GM12873 (cell line): Measurements from ENCODE around the gene DHRS7B.

Experiments
- CTCF ChIP-seq: IDR thresholded peaks from 2 replicates; pipeline ENCODE4 v1.5.1; 2012; ENCODE audit warnings: low read depth, mild to moderate bottlenecking, moderate library complexity, low read length, control low read depth; ENCODE audit not compliant: insufficient read depth; ENCODE audit errors: missing control alignments

Gene DHRS7B

GRCh38 chr17:21177401-21177800 is 50.6 kb downstream of the DHRS7B start:
- TF ChIP-seq CTCF, result no peak

DNA sequence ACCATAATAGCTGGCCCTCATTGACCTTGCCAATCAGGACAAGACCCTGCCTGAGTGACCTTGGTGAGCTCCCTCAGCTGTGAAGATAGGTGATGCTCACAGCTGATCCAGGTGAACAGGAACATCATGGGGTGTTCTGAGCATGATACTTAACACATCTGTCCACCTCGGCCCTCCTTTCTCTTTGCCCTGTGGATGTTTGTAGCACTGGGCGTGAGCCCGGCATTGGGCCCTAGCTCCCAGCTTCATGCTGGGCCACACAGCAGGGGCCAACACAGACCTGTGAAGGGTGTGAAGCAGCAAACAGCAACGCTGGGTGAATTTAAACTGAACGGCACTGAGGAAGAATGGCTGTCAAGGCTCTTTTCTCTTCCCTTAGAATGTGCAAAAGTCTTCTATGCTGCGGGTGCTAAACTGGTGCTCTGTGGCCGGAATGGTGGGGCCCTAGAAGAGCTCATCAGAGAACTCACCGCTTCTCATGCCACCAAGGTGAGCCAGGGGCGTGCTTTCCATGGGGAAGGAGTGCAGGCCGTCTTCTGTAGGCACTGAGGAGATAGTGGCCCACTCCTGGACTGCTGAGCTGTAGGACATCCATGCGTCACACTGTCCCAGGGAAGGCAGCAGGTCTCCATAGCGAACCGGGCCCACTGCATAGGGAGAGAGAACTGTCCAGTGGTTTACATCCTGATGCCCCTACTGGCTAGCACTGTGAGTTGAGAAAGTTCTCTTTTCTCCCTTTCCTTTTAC is 51.3 kb downstream of the DHRS7B start:
- TF ChIP-seq CTCF, result no peak

DNA sequence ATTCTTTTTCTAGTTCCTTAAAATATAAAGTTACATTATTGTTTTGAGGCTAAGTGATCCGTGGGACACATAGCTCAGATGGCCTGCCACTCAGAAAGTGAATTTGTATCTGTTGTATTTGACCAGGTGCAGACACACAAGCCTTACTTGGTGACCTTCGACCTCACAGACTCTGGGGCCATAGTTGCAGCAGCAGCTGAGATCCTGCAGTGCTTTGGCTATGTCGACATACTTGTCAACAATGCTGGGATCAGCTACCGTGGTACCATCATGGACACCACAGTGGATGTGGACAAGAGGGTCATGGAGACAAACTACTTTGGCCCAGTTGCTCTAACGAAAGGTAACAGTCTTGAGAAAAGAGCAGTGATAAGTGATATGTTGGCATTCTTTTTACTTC is 56.7 kb downstream of the DHRS7B start:
- no peak for TF ChIP-seq CTCF

DNA sequence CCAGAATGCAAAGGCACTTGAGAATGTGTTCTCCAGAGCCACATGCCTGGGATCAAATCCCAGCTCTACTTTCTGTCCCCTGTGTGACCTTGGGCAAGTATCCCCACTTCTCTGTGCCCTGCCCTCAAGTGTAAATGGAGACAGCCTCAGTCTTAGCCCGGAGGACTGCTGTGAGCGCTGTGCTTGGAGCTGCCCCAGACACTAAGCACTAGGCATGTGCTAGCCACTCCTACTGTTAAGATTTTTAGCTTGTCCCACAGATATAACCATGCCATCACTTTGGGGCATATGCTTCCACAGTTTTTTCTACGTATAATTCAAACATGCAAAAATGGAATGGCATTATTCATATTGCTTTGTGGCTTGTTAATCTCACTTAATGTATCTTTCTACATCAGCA is 57.8 kb downstream of the DHRS7B start:
- TF ChIP-seq CTCF, result no peak

DNA sequence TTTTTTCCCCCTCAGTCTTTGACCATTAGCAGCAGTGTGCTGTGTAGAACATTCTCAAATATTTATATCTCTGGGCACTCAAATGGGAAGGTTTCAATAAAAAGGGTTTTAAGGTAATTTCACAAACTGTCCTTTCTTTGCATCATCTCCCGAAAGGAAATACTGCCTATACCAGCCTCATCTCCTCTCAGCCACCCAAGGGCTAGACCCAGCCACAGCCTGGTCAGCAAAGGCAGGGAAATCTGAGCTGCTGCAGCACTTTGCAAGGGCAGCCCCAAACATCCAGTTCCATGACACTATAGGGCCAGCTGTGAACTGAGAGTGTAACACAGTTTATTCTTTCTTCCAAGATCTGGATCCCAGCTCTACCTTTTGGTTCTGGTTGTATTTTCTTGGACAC is 58.3 kb downstream of the DHRS7B start:
- TF ChIP-seq CTCF, result no peak

DNA sequence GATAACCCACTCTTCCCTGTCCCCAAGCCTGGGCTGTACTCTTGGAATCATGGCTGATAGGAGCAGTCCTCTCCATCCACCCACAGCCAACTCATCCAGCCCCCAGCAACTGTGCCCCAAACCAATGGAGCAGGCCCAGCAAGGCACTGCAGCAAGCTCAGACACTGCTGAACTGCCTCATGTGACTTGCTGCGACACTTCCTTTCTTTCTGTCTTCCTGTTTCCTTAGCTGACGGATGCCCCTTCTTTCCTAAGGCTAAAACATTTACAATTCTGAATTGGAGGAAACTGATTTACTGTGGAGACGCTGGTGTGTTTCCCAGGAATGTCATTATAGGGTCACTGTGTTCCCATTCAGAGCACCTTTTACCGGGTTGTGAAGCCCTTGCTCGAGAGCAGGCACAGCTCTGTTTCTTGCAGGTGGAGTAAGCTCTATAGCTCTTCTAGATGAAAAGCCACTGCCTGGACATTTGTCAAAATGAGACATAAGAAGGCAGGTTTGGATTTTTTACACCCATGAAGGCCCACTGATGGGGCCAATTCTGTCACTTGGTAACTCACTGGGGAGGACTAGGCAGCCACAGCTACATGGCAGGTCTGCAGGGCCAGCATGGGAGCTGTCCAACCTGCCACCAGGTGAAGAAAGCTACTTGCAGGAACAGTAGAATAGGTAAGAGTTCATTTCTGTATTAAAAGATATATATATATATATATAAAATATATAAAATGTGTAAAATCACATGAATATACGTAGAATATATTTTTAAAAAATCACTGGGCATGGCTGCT is 59.8 kb downstream of the DHRS7B start:
- TF ChIP-seq CTCF, result no peak

DNA sequence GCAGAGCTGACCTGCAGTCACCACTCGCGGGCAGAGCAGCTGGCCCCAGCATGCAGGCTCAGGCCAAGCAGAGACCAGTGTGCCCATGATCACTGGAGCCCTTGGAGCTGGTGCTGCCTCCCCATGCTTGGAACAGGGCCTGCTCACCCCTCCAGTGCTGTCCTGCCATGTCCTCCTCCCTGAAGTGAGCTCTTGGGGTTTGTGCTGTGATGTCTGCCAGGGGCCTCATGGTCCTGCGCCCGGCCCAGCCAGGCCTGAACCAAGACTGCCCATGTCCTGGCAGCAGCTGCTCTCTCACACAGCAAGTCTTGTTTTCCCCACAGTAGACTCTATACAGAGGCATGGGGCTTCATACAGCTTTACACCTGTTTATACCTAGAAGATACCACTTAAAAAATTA is 62.6 kb downstream of the DHRS7B start:
- TF ChIP-seq CTCF, result no peak
